Activated T-helper 9 cell treated with anti-CD3 and anti-CD28 coated beads, Interleukin-2, amount 50 U/mL, for 16 hours (primary cell): ENCODE measurements around the gene NDUFC1.
"Not testable (repeated sequence)": the region's sequence is repeated elsewhere in the genome, so short reads cannot be mapped to it uniquely, and the experiment has no call there.

Source experiments
- DNase-seq: peaks from one replicate; pipeline ENCODE4 v3.0.0-alpha.2; 2020; ENCODE audit warnings: low read depth

NDUFC1 gene

GRCh38 chr4:139297001-139297410 lies 5.3 kb downstream of the NDUFC1 start:
- no peak for DNase-seq

- DNase-seq, result no peak
Measured at GRCh38 chr4:139295942-139296299, 6.4 kb downstream of the NDUFC1 start.

GRCh38 chr4:139295206-139295941 lies 6.9 kb downstream of the NDUFC1 start:
- DNase-seq, result peak; percentile 98

- DNase-seq, result no peak
Measured at GRCh38 chr4:139286186-139286698, 16.0 kb downstream of the NDUFC1 start.

- no peak for DNase-seq
Measured at GRCh38 chr4:139282721-139283075, 19.6 kb downstream of the NDUFC1 start.

- no peak for DNase-seq
Measured at GRCh38 chr4:139282065-139282720, 20.1 kb downstream of the NDUFC1 start.

GRCh38 chr4:139279760-139280620 lies 22.3 kb downstream of the NDUFC1 start, which contains the start of gene MGARP:
Gene MGARP, minus strand, starts transcription at chr4:139280225. Its CDS starts 67 bp downstream, at chr4:139280158.
- DNase-seq, result peak; percentile 13

- DNase-seq, result no peak
Measured at GRCh38 chr4:139278912-139279759, 23.1 kb downstream of the NDUFC1 start.

GRCh38 chr4:139278485-139278884 lies 23.8 kb downstream of the NDUFC1 start:
- DNase-seq, result no peak

- DNase-seq, result no peak
Measured at GRCh38 chr4:139275281-139275735, 27.0 kb downstream of the NDUFC1 start.

- no peak for DNase-seq
Measured at GRCh38 chr4:139274790-139275189, 27.5 kb downstream of the NDUFC1 start.

GRCh38 chr4:139273835-139274234 lies 28.4 kb downstream of the NDUFC1 start:
- DNase-seq, result no peak

GRCh38 chr4:139267301-139267700 lies 35.0 kb downstream of the NDUFC1 start:
- no peak for DNase-seq

- DNase-seq, result peak; percentile 67
Measured at GRCh38 chr4:139266583-139267257, 35.6 kb downstream of the NDUFC1 start.

- DNase-seq, result no peak
Measured at GRCh38 chr4:139266208-139266582, 36.1 kb downstream of the NDUFC1 start.

GRCh38 chr4:139265654-139266053 lies 36.6 kb downstream of the NDUFC1 start:
- DNase-seq, result no peak

GRCh38 chr4:139256349-139256748 lies 45.9 kb downstream of the NDUFC1 start:
- no peak for DNase-seq

- not testable (repeated sequence) for DNase-seq
Measured at GRCh38 chr4:139255581-139255980, 46.7 kb downstream of the NDUFC1 start.

- DNase-seq, result no peak
Measured at GRCh38 chr4:139253713-139254112, 48.6 kb downstream of the NDUFC1 start.

GRCh38 chr4:139253046-139253445 lies 49.2 kb downstream of the NDUFC1 start:
- DNase-seq, result no peak

GRCh38 chr4:139247700-139248238 lies 54.5 kb downstream of the NDUFC1 start:
- DNase-seq, result no peak
